ENCODE data around the gene NECAP2.

GRCh38 chr1:16405441-16405840 is 35.1 kb upstream of the NECAP2 start:
- no peak for TF ChIP-seq CTCF (IDR thresholded peaks at IDR 0.05)
- TF ChIP-seq POLR2A (IDR thresholded peaks at IDR 0.05) = no peak
